Epithelial cell of prostate (primary cell): Measurements from ENCODE around the gene EEA1.
A peak's percentile ranks its signal among the peaks of the same experiment; 100 is the strongest.

ENCODE experiments used
- DNase-seq: peaks from one replicate; pipeline ENCODE4 v3.0.0-alpha.2; 2011; ENCODE audit warnings: low read depth, low spot score
- H3K27ac ChIP-seq: fragments of 450-650 bp; 2 replicates; pipeline ENCODE4 v1.5.1; 2017; ENCODE audit warnings: mild to moderate bottlenecking

Gene EEA1

GRCh38 chr12:92899386-92900001 is 29.6 kb downstream of the EEA1 start:
- H3K27ac ChIP-seq = peak overlapping the region; percentile 97
- DNase-seq = peak; percentile 85

DNA sequence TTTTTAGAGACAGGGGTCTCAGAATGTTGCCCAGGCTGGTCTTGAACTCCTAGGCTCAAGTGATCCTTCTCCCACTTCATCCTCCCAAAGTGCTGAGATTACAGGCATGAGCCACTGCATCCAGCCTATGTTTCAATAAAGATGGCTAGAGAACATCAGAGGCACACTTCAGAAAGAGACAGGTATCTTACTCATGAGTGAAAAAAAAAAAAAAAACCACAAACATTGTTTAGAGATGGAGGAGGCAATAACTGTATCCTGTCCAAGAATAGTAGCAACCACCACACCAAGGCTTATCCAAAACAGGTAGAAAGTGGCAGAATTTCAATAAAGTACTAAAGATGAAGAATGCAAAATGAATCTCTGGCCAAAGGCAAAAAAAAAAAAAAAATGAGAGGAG is 30.3 kb downstream of the EEA1 start:
- no peak for DNase-seq
- H3K27ac ChIP-seq = peak overlapping the region; percentile 97

- no peak for DNase-seq
- H3K27ac ChIP-seq = peak overlapping the region; percentile 97
Measured at GRCh38 chr12:92897844-92898243, 31.3 kb downstream of the EEA1 start.

DNA sequence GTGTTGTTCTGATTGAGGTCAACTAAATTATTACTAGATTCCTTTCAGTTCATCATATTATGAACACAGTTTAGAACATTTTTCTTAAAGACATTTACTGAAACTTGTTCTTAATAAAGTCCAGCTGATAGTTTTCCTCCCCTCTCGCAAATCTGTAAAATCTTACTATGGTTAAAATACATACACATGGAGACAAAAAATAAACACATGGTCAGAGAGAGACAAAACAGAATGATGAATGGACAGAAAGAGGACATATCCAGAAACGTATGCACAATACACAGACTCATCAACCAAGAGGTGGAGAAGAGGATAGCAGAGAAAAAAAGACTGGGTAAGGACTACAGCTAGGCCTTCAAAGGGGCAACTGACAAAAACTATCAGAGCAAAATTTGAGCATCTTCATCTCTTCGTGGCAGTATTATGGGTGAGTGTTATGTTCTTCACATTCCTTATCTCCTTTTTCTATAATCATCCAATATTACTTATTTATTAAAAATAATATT is 38.4 kb downstream of the EEA1 start:
- no peak for DNase-seq

GRCh38 chr12:92886131-92886530 is 43.0 kb downstream of the EEA1 start:
- no peak overlapping the region for H3K27ac ChIP-seq
- DNase-seq = no peak

More for the DNA sequence above, 38.4 kb downstream of the EEA1 start:
- H3K27ac ChIP-seq = no peak overlapping the region

GRCh38 chr12:92879698-92880322 is 49.3 kb downstream of the EEA1 start:
- no peak for DNase-seq
- no peak overlapping the region for H3K27ac ChIP-seq

DNA sequence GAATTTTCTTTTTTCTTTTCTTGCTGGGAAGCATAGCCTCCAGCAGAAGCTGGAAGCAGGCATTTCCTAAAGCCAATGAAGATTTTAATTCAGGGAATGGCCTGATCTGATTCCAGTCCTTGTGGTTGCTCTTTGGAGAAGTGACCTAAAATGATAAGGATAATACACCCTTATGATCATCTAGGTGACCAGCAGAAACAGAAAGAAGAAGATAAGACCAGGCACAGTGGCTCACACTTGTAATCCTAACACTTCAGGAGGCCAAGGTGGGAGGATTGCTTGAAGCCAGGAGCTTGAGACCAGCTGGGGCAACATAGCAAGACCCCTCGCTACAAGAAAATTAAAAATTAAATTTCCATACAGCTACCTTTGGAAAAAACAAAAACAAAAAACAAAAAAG is 51.2 kb downstream of the EEA1 start:
- H3K27ac ChIP-seq = no peak overlapping the region
- DNase-seq = no peak

- H3K27ac ChIP-seq = no peak overlapping the region
- no peak for DNase-seq
Measured at GRCh38 chr12:92876496-92876895, 52.6 kb downstream of the EEA1 start.

DNA sequence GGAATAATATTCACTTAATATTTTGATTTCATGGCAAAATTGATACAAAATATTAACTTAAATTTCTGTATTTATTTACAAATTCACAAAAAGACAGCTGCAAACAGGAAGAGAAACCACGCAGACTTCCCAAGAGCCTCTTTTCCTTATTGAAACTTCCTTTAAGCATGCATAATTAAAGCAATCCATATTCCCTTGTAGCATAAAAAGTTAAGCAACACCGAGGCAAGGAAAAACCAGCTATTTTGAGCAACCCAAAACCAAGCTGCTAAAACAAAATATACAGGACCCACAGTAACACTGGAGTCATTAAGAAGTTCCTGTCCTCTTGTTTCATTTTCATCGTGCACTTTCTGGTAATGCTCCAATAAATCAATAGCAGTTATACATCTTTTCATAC is 58.0 kb downstream of the EEA1 start:
- DNase-seq = no peak
- H3K27ac ChIP-seq = no peak overlapping the region

DNA sequence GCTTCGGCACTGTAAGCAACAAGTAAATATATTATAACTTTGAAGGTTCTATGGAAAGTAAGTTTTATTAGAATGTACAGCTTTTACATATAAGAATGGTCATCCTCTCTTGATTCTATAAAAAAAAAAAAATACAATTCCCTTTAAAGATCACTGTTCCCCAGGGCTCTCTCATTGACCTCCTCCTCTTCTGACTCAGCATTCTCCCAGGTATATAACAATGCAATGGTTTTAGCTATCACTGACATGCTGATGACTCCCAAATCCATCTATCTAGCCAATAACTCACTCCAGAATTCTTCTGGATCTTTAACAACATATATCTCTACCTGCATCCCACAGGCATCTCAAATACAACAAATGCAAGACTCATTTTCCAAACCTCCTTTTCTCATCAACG is 62.7 kb downstream of the EEA1 start:
- DNase-seq = no peak

DNA sequence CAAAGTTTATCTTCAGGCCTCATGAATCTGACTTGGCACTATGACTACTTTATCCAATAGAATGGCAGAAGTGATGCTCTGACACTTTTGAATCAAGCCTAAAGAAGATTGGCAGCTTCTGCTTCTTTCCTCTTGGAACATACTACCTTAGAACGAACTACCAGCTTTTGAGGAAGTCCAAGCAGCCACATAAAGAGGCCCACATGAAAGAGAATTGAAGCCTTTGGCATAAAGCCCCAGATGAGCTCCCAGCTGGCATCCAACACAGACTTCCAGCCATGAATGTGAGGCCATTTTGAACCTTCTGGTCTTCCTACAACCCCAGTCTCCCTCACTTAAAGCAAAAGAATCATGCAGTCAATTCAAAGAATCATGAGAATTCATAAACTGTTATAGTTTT is 65.8 kb downstream of the EEA1 start:
- H3K27ac ChIP-seq = no peak overlapping the region
- no peak for DNase-seq

More for the DNA sequence above, 62.7 kb downstream of the EEA1 start:
- H3K27ac ChIP-seq = no peak overlapping the region

- DNase-seq = no peak
- H3K27ac ChIP-seq = no peak overlapping the region
Measured at GRCh38 chr12:92861381-92861780, 67.7 kb downstream of the EEA1 start.

- no peak for DNase-seq
Measured at GRCh38 chr12:92860521-92860920, 68.6 kb downstream of the EEA1 start.

GRCh38 chr12:92859650-92860386 is 69.3 kb downstream of the EEA1 start:
- H3K27ac ChIP-seq = no peak overlapping the region
- DNase-seq = no peak

More at GRCh38 chr12:92860521-92860920, 68.6 kb downstream of the EEA1 start:
- no peak overlapping the region for H3K27ac ChIP-seq

GRCh38 chr12:92857818-92858217 is 71.3 kb downstream of the EEA1 start:
- no peak overlapping the region for H3K27ac ChIP-seq
- DNase-seq = no peak

GRCh38 chr12:92854344-92854743 is 74.8 kb downstream of the EEA1 start:
- H3K27ac ChIP-seq = no peak overlapping the region
- DNase-seq = no peak

GRCh38 chr12:92848740-92849139 is 80.4 kb downstream of the EEA1 start:
- H3K27ac ChIP-seq = no peak overlapping the region
- no peak for DNase-seq

GRCh38 chr12:92847368-92847767 is 81.7 kb downstream of the EEA1 start:
- no peak for DNase-seq
- no peak overlapping the region for H3K27ac ChIP-seq

GRCh38 chr12:92845329-92845728 is 83.8 kb downstream of the EEA1 start:
- DNase-seq = no peak
- no peak overlapping the region for H3K27ac ChIP-seq

- peak overlapping the region; percentile 25 for H3K27ac ChIP-seq
- DNase-seq = no peak
Measured at GRCh38 chr12:92844151-92844763, 84.8 kb downstream of the EEA1 start.
